ENCODE data around the gene LSMEM2. TPM values are rescaled to one million over a fixed set of nuclear protein-coding genes. Genes with fewer than 3 reads are reported as not detected.
A peak's percentile ranks its signal among the peaks of the same experiment; 100 is the strongest.

Gene LSMEM2
- total and polyA plus RNA-seq, 2 of the 8 experiments (the other 6 are each of a cell fraction or from before 2014, with no cell fraction given): 0.58 to 0.68 TPM

- DNase-seq (ENCODE audit: low read depth in 1 of 2, low spot score in 2 of 2): no peak
- no peak within 1 kb of the TSS for H3K14ac ChIP-seq (ENCODE audit: insufficient read length)
- no peak within 1 kb of the TSS for H3K56ac ChIP-seq (replicated peaks; ENCODE audit: insufficient read length, low read depth, low read length)
- peaks cover 7 to 14% (median 9%) of the 10 kb centered on the region in 4 experiments for H3K27me3 ChIP-seq (replicated peaks in 1 of 4; ENCODE audit: control insufficient read depth in 3 of 4, extremely low read depth in 1 of 4, insufficient read depth in 3 of 4, low read length in 3 of 4)
- peak within 1 kb of the TSS; percentile 81 for H4K91ac ChIP-seq (replicated peaks; ENCODE audit: insufficient read length, low read length)
- H3K4me3 ChIP-seq (ENCODE audit: extremely low read depth in 1 of 4, insufficient read depth in 2 of 4, low read depth in 3 of 4, low read length in 4 of 4): no peak within 1 kb of the TSS
- H4K20me1 ChIP-seq (replicated peaks in 1 of 2; ENCODE audit: control insufficient read depth in 1 of 2, insufficient read depth in 2 of 2, low read length in 2 of 2): peaks cover 0 to 1% of the 10 kb centered on the region in 2 experiments
- no peak within 1 kb of the TSS for H2BK120ac ChIP-seq (replicated peaks; ENCODE audit: low read depth, low read length)
- H2BK5ac ChIP-seq (ENCODE audit: low read depth, low read length): peak within 1 kb of the TSS; percentile 39; the same call in 1 of the 2 replicates
- H3K79me1 ChIP-seq (ENCODE audit: low read depth, low read length): no peaks in the 10 kb centered on the region
- H4K8ac ChIP-seq (ENCODE audit: extremely low read depth, insufficient read depth, low read length): peak within 1 kb of the TSS; percentile 57
- no peak within 1 kb of the TSS for H4K5ac ChIP-seq (ENCODE audit: insufficient read length, low read depth, low read length)
- no peaks in the 10 kb centered on the region for H3K79me2 ChIP-seq (ENCODE audit: control insufficient read depth in 1 of 2, insufficient read depth in 2 of 2, low read length in 2 of 2)
- 70% methylated on average over 18 of the region's 21 CpGs; no CpG with 5 or more reads in 1 of the 2 experiments for WGBS, 2 experiments (ENCODE audit: extremely low coverage in 1 of 2, insufficient coverage in 1 of 2, insufficient read length in 1 of 2, insufficient replicate concordance in 2 of 2, low coverage in 1 of 2, low lambda C conversion rate in 2 of 2, missing lambda C conversion rate in 1 of 2)
- ChIA-PET CTCF (ENCODE audit: partially characterized antibody) (interaction anchor here (0.6 to 53.5 kb wide), 8 partner anchors 10 to 123 kb away, joined by 3 to 2149 read pairs (median 52); partner anchors contain the start of genes GNAI2, IFRD2, LSMEM2 and SLC38A3), POLR2A (ENCODE audit: partially characterized antibody) (interaction anchor here (1.0 to 4.4 kb wide), 2 partner anchors 9 to 30 kb away, joined by 3 to 35 read pairs; partner anchors contain the start of genes HYAL3 and NAA80)
- no peaks in the 10 kb centered on the region for H3K36me3 ChIP-seq (ENCODE audit: control insufficient read depth in 2 of 4, insufficient read depth in 4 of 4, low read length in 3 of 4)
- H3K4ac ChIP-seq (replicated peaks; ENCODE audit: insufficient read length, low read depth, low read length): peak within 1 kb of the TSS; percentile 65
- no peak for FAIRE-seq
- peaks cover 4% of the 10 kb centered on the region; the same call in 1 of the 2 replicates for H3K23me2 ChIP-seq (ENCODE audit: low read depth, low read length)
- peaks cover 0 to 49% (median 36%) of the 10 kb centered on the region in 4 experiments; a peak in 6 of 7 replicates for H3K4me1 ChIP-seq (replicated peaks in 1 of 4; ENCODE audit: control insufficient read depth in 3 of 4, insufficient read depth in 4 of 4, low read length in 3 of 4)
- no peaks in the 10 kb centered on the region for H3K9me3 ChIP-seq (ENCODE audit: insufficient read depth in 2 of 2, low read depth in 1 of 2, low read length in 1 of 2)
- peak within 1 kb of the TSS in 1 of 2 experiments; percentile 28; a peak in 3 of 4 replicates for H3K4me2 ChIP-seq (ENCODE audit: insufficient read depth in 1 of 2, low read depth in 2 of 2, low read length in 2 of 2)
- no peak within 1 kb of the TSS for H2AFZ ChIP-seq (ENCODE audit: low read length)
- H2BK12ac ChIP-seq (ENCODE audit: low read depth, low read length): peak within 1 kb of the TSS; percentile 97; the same call in 1 of the 2 replicates
- peak within 1 kb of the TSS; percentile 99 for H2BK15ac ChIP-seq (ENCODE audit: low read length)
- H3K27ac ChIP-seq (ENCODE audit: low read depth, low read length): no peak within 1 kb of the TSS
- peak within 1 kb of the TSS; percentile 11 for H2AK5ac ChIP-seq (ENCODE audit: low read depth, low read length)
- H3K18ac ChIP-seq (ENCODE audit: extremely low read depth, low read length): peak within 1 kb of the TSS; percentile 62
- no peak within 1 kb of the TSS for H3K9ac ChIP-seq (replicated peaks in 1 of 4; ENCODE audit: extremely low read depth in 1 of 4, low read depth in 3 of 4, low read length in 3 of 4)
- H3K23ac ChIP-seq (ENCODE audit: insufficient read length): no peak within 1 kb of the TSS
- peak within 1 kb of the TSS; percentile 72; the same call in 1 of the 2 replicates for H2BK20ac ChIP-seq (ENCODE audit: low read length)
Observed at GRCh38 chr3:50268703-50269451, 10.0 kb upstream of the LSMEM2 start, which contains the start of gene SEMA3B. Gene SEMA3B (plus strand): TSS chr3:50269147. CDS start chr3:50269241, 94 bp downstream.
